Kasumi-1 (cell line): ENCODE data around the gene FOXO1.
"Not testable (repeated sequence)": the region's sequence is repeated elsewhere in the genome, so short reads cannot be mapped to it uniquely, and the experiment has no call there.

Experiments used
- DNase-seq, 2 experiments: peaks; one replicate each; lab custom pipeline; 2025; lab: John Stamatoyannopoulos, UW

The FOXO1 gene

DNA sequence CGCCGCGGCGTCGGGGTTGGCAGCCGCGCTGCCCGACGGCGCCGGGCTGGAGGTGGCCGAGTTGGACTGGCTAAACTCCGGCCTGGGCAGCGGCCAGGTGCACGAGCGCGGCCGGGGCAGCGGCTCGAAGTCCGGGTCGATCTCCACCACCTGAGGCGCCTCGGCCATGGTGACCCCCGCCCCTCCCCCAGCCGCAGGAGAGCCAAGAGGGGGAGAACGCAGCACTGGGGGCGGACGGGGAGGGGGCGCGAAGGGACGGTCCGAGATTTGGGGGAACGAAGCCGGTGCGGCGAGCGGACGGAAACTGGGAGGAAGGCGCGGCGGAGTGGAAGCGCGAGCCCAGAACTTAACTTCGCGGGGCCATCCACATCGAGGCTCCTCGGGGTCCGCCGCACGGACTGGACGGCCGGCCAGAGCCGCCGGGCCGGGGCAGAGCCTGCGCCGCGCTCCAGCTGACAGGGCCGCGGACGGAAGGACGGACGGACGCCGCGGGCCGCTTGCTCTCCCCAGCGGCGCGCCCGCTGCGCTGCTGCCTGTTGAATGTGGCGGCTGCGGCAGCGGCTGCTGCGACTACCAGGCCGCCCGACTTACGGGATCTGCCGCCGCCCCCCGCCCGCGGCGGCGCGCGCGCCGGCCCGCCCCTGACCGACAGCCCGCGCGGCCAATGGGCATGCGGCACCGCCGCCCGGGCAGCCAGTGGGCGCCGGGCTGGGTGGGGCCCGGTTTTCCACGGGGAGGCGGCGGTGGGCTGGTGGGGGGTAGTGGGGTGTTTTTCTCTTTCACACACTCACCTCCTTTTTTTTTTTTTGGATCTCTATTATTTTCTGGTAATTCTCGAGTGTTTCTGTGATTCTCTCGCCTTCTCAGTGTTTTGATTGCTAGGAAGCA, at the start of gene FOXO1:
Gene FOXO1, minus strand, starts transcription at position 597 of the 888 bp plus-strand sequence. Its CDS starts 429 bp downstream, at position 168.
- DNase-seq: peak; percentile 25 to 32

DNA sequence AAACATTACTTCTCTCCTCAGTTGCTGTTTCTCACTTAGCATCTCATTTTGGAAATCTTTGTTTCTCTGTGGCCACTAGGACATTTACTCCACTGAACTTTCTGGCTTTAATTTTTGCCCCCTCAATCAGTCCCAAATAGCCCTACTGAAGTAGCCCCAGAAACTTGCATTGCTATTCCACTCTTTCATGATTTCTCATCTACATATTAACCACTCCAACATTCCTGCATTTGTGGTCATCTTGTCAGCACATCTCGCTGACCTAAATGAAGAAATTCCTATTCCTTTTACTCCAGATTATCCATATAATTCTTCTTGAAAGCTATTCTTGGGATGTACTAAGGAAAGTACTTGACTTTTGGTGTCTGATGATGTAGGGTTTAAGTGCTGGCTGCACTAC, 48.0 kb upstream of the FOXO1 start:
- DNase-seq: not testable (repeated sequence)

DNA sequence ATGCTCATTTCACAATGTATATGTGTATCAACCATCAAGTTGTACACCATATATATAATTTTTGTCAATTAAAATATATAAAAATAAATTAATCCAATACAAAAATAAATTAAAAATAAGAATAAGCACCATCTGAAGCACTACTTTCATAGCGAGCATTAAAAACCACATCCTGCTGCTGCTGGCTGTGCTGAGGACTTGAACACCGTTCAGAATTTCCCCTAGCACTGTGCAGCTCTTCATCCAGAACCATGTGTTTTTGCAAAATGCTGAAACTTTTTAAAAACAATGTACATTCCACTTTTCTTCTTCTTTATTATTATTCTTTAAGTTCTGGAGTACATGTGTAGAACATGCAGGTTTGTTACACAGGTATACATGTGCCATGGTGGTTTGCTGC, 40.0 kb upstream of the FOXO1 start:
- no peak for DNase-seq

DNA sequence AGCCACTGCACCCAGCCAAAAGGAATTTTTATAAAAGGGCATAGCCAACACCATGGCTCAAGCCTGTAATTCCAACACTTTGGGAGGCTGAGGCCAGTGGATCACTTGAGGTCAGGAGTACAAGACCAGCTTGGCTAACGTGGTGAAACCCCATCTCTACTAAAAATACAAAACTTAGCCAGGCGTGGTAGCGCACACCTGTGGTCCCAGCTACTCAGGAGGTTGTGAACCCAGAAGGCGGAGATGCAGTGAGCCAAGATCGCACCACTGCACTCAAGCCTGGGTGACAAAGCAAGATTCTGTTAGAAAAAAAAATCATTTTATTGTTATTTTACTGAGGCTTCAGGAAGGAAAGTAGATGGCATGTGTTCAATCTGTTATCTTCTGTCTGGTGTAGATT, 31.3 kb upstream of the FOXO1 start:
- DNase-seq: no peak

DNA sequence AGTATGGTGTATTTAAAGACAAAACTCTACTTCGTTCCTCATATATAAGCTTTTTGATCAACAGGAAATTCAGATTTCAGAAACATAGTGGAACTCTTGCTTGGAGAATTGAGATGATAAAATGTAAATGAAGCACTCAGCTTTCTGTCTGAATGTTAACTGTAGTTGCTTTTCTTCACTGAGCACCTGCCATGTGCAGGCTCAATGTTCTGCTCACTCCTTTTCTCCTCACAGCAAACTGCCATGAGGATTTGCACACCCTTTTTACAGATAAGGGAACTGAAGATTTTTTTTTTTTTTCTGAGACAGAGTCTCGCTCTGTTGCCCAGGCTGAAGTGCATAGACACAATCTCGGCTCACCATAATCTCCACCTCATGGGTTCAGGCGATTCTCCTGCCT, 28.0 kb upstream of the FOXO1 start:
- no peak for DNase-seq

DNA sequence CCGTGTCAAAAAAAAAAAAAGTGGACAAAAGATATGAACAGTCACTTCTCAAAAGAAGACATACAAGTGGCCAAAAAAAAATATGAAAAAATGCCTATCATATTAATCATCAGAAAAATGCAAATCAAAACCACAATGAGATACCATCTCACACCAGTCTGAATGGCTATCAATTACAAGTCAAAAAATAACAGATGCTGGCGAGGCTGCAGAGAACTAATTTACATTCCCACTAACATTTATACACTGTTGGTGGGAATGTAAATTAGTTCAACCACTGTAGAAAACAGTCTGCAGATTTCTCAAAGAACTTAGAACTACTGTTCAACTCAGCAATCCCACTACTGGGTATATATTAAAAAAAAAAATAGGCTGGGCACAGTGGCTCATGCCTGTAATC, 26.5 kb upstream of the FOXO1 start:
- DNase-seq: no peak

DNA sequence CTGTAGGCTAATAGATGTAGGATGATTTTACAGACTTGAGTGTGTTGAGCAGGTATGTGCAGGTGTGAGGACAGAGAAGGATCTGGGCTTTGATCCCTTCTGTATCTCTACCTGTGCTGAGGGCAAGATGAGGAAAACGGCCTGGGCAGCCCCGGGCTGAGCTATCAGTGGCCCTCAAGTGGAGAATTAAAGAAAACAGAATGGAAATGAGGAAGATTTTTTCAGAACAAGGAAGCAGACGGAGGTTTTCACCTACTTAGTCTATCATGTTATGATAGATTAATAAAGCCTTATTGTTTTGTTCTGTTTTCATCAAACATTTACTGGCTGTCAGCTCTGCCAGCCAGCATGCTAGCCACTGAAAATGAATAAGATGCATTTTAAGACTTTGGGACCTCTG, 22.3 kb upstream of the FOXO1 start:
- no peak for DNase-seq

DNA sequence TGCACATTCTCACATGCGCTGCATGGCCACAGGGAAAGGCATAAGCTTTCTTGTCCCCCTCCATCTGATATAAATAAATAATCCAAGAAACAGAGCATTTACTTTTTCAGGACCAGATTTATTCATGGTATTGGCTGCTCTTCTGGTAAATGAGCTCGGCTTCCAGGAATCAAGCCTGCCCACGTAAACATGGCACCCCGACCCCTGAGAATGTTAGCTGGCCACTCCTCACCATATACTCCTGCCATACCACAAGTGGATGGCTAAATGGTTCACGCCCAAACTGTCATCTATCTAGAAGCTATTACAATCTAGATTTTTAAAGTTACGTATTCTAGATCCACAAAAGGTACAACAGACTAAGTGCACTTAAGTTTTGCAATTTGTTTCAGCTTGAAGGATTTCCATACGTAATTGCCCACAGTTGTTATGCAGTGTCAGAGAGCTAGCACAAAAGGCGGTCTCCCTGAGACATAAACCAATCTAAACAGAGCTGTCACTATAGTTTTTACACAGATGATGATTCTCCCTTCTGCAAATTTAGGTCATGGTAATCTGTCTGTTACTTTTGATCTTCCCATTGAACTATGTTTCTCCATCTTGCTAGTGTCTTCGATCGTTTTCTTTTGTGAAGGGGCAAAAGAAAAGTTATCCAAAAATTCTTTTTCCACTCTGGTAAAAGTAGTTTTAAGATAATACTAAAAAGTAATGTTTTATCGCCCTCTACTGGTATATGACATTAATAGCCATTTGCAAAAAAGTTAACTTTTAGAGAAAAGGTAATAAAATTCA, 16.2 kb upstream of the FOXO1 start:
- DNase-seq: peak; percentile 30 to 55

DNA sequence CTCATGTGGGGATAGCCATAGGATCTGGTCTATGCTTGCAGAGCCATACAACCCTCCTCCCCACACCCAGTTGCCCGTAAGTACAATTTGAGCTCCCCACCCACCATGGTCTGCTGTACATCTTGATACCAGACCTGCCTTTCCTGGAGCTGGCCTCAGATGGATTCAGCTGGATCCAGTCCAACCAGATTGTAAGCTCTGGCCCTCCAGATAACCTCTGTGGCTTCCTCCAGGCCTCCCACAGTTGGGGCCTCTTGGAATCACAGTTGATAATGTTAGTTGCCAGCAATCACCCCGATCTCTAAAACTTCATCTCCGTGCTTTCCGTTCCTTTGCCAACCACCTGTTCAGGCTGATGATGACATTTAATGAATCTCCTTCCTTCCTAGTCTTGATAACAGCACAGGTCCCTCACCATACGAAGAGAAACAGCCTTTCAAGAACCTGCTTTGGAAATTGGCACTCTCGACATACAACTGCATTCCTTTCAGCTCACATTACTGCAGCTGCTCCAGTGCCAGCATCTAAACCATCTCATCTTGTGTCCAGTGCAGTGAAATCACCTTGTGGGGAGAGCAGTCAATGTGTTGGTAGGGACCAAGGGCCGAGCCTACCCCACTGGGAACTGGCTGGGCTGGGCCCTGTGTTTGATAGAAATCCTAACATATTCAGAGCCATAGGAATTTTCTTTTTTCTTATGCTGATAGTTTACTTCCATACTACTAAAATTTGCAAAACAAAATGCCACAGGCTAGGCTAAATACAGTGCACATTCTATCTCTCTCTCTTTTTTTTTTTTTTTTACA, 15.1 kb upstream of the FOXO1 start:
- peak; percentile 7 to 10 for DNase-seq

DNA sequence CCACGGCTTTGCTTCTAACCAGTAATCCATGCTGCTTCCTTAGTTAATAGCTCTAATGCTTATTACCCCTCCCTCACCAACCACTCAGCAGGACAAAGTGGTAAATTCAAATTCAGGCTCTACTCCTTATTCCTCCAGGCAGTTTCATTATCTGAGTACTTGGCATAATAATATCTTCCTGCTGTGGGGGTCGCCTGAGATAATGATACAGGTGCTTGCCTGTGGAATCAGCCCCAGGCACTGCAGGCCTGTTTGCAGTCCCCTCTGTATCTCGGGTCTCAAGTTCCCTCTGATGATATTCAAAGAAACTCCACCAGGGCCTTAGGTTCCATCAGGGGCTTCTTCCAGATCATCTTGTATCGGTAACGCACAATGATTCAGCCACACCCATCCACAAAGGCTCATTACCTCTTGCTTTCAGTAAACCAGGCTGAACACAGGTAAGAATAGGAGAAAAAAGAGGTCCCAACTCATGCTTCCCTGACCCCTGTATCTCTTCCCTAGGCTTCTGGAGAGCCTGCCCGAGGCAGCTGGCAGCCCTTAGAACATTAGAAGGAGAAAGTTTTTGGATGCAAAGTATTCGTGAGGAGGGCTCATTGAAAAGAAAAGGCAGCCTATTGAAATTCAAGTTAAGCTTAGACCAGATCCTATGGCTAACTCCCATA, 14.3 kb upstream of the FOXO1 start:
- no peak for DNase-seq

DNA sequence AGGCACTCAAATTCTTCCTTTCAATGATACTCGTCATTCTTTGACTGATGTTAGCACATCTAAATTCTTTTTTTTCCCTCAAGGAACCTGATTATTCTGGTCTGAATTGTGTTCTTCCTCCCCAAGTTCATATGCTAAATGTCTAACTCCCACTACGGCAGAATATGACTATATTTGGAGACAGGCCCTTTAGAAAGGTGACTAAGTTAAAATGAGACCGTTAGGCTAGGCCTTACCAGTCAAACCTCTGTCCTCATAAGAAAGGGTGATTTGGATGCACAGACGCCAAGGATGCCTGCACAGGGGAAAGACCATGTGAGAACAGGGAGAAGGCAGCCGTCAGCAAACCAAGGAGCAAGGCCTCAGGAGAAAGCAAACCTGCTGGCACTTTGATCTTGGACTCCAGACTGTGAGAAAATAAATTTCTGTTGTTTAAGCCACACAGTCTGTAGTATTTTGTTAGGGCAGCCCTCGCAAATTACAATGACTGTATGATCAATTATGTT, 13.1 kb upstream of the FOXO1 start:
- no peak for DNase-seq

DNA sequence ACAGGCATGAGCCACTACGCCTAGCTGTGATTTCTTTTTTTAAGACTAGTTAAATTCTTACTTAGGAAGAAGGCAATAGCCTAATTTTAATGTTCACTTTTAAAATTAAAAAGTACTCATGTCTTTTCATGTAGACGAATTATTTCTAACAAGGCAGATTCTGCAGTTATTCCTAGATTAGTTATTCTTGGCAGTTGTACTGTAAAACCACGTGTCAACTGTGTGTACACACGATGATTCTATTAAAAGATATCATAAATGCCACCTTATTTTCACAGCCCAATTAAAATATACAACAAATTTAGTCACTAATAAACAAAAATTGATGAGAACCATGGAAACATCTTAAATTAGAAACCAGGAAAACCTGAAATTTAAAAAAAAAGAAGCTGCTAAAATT, 10.6 kb upstream of the FOXO1 start:
- DNase-seq: no peak

DNA sequence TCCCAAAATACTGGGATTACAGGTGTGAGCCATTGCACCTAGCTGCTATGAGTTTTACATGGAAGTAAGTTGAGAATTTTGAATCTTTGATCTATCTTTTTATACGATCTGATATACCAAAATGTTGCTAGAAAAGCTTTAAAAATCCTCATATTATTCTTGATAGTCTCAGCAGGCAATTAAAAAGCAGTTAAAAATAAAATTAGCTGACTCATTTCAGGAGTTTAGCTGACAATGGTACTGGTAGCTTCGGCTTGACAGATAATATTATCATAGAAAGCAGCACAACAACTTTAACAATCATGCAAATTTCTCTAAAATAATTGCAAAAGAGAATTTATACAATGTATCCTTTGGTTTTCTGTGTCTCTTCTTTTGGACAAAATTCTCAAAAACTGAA, 9.6 kb upstream of the FOXO1 start:
- DNase-seq: no peak

DNA sequence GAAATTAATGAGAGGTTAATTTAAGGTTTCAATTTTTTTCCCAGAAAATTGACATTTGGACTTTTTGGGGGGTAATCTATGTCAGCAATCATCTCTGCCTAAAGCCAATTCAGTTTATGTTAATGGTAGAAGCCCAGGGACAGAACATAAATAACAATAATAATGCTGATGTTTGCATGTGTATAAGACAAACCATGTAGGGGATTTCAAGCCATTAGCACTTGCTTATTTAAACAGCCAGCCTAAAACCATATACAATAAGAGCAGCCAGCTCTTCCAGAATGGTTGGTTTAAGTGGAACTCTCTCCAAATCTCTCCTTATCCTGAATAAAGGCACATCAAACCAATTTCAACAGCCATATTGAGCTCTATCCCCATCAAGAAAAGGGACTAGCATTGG, 7.0 kb upstream of the FOXO1 start:
- DNase-seq: no peak

DNA sequence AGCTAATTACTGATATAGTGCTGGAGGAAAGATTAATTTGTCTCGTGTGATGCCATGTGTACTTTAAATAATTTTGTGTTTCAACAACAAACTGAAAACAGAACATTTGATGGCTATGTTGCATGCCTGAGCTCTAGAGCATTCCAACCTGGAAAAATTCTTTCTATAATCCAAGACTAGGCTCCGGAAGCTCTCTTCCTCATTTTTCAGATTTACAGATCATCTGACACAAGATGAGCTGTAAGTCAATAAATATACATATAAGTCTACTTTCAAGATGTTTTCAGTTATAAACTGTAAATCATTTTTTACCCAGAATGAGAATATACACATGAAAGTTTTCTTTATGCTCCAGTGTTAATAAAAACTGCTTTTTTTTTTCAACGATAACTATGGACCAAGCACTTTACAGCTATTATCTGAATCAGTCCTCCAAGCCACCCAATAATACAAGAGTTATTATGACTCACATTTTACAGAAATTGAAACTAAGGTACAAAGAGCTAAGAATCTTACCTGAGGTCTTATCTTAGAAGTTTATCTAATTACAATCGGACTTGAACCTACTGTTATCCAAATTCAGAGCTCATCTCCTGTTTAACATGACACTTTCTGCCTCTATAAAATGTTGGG, 6.4 kb upstream of the FOXO1 start:
- DNase-seq: no peak

DNA sequence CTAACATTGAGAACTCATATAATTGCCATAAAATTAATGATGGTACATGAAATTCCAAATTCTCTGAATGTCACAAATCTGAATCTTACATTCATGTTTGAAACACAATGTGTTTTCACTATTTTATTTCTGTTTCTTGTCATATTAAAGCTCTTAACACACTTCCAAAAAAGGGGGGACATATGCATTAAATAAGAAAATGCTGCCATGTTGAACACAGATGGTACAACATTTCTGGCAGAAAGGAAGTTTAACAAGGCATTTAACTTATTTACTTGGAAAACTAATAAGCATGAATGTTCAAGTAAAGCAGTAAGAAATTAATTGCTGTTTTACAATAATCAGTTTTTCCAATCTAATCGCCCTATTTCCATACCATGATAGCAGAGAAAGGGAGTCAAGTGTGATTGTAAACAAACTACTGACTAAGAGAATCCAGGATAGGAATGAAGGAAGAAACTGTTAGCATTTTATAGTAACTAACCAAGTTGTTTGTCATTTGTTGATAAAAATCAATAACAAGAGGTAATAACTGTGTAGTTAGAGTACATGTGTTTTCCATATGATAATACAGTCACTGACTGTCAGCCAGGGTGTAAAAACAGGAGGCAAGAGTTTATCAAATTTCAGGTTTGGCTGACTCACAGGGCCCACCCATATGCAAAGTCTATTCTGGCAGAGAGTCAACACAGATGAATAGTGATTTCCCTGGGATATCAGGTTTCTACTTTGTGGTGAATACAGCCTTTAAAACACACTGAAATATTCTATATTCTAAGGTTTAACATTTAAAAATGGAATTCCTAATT, 5.7 kb upstream of the FOXO1 start:
- no peak for DNase-seq

DNA sequence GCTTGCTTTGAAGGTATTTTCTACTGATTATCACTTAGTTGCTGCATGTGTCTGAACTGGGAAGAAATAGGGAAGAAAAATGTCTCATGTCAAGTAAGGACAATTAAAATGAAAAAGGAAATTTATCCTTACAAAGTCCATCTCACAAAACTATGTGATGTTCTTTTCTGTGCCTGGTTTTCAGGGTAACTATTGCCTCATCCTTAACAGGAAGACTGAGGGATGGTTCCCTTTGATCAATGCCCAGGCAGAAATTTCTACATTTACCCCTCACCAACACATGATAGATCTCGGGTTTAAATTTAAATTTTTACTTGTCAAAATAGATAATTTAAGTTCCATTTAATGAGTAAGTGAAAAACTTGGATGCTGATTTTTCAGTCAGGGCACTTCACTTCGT, 3.9 kb upstream of the FOXO1 start:
- no peak for DNase-seq

DNA sequence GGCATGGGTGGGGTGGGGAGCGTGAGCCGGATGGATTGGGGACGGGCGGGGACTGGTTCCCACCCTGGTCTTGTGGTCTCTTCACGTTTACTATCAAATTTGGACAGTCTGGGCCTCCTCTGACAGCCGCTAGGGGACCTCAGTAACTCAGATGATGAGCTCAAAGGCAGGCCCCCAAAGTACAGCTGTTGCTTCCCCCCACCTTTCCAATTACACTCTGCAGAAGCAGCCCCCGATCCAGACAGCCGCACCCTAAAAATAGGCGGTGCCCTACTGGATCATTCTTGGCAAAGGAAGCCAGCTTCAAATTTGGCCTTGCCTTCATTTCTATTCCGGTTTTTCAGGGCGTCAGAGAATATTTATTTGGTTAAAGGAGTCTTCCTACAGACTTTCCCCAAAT, 1.9 kb upstream of the FOXO1 start:
- DNase-seq: peak; percentile 53

DNA sequence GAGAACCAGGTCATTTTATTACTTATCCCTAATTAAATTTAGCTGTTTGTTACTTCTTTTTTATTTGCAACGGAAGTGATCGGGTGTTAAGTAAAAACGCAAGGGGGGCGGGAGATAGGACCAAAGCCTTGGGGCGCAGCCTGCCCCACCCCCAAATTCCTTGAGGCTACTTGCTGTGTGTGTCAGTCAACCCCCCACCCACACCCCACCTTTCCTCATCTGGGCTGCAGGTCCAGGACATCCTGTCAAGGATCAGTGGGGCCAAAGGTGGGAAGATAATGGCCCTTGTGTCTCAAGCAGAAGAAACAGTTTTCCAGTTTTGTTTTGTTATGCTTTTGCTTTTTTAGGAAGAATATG, 1.2 kb upstream of the FOXO1 start:
- DNase-seq: no peak

DNA sequence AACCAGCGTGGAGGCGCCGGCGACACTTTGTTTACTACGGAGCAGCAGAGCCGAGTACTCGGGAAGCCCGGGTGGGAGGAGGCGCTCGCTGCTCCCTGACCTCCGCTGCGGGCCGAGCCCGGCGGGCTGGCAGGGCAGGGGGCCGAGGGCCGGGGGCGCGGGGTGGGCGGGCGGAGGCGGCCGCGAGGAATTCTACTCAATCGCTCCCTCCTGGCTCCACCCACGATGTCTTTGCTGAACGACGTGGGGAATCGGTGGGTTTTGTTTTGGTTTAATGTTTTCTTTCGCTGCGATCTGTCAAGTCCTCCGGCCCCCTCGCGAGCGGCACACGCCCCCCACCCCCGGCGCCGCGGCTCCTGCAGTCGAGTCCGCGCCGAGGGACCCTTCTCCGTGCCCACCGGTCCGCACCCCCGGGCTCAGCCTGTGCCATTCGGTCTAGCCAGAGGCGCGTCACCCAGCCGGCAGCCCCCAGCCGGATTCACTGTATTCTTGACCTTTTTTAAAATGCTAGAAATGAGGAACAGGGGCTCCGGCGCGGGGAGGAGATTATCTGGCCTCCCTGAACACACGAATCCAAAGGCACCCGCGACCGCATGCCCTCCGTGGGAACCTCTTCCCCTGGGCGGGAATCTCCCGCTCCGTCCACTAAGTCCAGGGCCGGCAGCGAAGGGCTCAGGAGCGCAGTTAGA, 636 bp upstream of the FOXO1 start:
- DNase-seq: peak in 1 of 2 experiments; percentile 28
